HCT116 (cell line): ENCODE results near the gene DGKB. TPM values are rescaled to one million over a fixed set of nuclear protein-coding genes. Genes with fewer than 3 reads are reported as not detected.

Experiments
- ATAC-seq: fragments of 200-7000 bp; cut with Tn5 transposase; 2 replicates; pipeline ENCODE4 v1.9.1; 2020; ENCODE audit warnings: mild to moderate bottlenecking, moderate library complexity
- BruUV-seq: library from RNA; stranded (reverse); fragments of 400-500 nt; replicated peaks from 2 replicates; lab custom pipeline; 2021; lab: Mats Ljungman, UMichigan
- CTCF ChIA-PET: fragments of 300-600 bp; sonication (Branson Sonifier 250); formaldehyde crosslinking; loops from one replicate; lab custom pipeline; 2021; ENCODE audit warnings: antibody characterized with exemption; lab: Charles Lee
- POLR2A ChIA-PET: fragments of 300-600, 350-600 bp; sonication (Branson Sonifier 250); formaldehyde crosslinking; loops from one replicate; lab custom pipeline; 2021; ENCODE audit warnings: antibody characterized with exemption; lab: Charles Lee
- RAD21 ChIA-PET, 2 experiments: fragments of 300-600 bp; sonication (Branson Sonifier 250); formaldehyde crosslinking; loops; one replicate each; lab custom pipeline; 2023; ENCODE audit warnings: low total read pairs in 2 of 2; ENCODE audit not compliant: uncharacterized antibody in 2 of 2, unreplicated experiment in 2 of 2, low non-redundant PET in 1 of 2; lab: Charles Lee
- DNase-seq: peaks from one replicate; pipeline ENCODE4 v3.0.0-alpha.2; 2010; ENCODE audit warnings: low read depth, low spot score
- H2AFZ ChIP-seq: fragments of 200-600 bp; shearing (Covaris generic), sonication (generic); 2 replicates; pipeline ENCODE4 v1.6.1; 2017; ENCODE audit warnings: low read depth, mixed run types, mixed read lengths, antibody characterized with exemption, low read length; ENCODE audit not compliant: poor library complexity, severe bottlenecking
- H3K27ac ChIP-seq: 2 replicates; pipeline ENCODE4 v1.5.1; 2012; ENCODE audit warnings: low read depth, low read length
- H3K27me3 ChIP-seq: fragments of 200-600 bp; sonication (generic); 2 replicates; pipeline ENCODE4 v1.6.1; 2016; ENCODE audit warnings: mixed run types, low read length, mixed read lengths; ENCODE audit not compliant: insufficient read depth
- H3K36me3 ChIP-seq, 2 experiments: fragments of 200-500 bp in 1 of 2; fragments of 200-600 bp in 1 of 2; sonication (Bioruptor generic) in 1 of 2; sonication (generic) in 1 of 2; 2 replicates each; pipeline versions ENCODE4 v1.5.1 to v1.6.1; 2014 to 2016; ENCODE audit warnings: low read length in 2 of 2, inconsistent platforms in 1 of 2, mixed read lengths in 1 of 2, mixed run types in 1 of 2; ENCODE audit not compliant: insufficient read depth in 2 of 2, control insufficient read depth in 1 of 2
- H3K4me1 ChIP-seq, 2 experiments: fragments of 200-600 bp in 1 of 2; sonication (generic) in 1 of 2; 2 replicates each; pipeline versions ENCODE4 v1.5.1 to v1.6.1; 2012 to 2017; ENCODE audit warnings: low read length in 2 of 2, inconsistent platforms in 1 of 2, mild to moderate bottlenecking in 1 of 2, mixed read lengths in 1 of 2, mixed run types in 1 of 2, moderate library complexity in 1 of 2; ENCODE audit not compliant: insufficient read depth in 2 of 2, control insufficient read depth in 1 of 2
- H3K4me2 ChIP-seq: fragments of 200-600 bp; sonication (generic); 2 replicates; pipeline ENCODE4 v1.6.1; 2017; ENCODE audit warnings: mixed run types, low read length, mixed read lengths
- H3K4me3 ChIP-seq, 2 experiments: fragments of 200-600 bp in 1 of 2; sonication (generic) in 1 of 2; replicated peaks in 1 of 2; 2 replicates each; pipeline ENCODE4 v1.5.1; 2011 to 2016; ENCODE audit warnings: low read length in 2 of 2, control low read depth in 1 of 2, low read depth in 1 of 2, mild to moderate bottlenecking in 1 of 2, mixed read lengths in 1 of 2, mixed run types in 1 of 2
- H3K79me2 ChIP-seq: fragments of 200-600 bp; sonication (generic); 2 replicates; pipeline ENCODE4 v1.6.1; 2017; ENCODE audit warnings: mild to moderate bottlenecking, mixed run types, low read length, moderate library complexity, mixed read lengths; ENCODE audit not compliant: insufficient read depth
- H3K9ac ChIP-seq: fragments of 200-600 bp; sonication (generic); 2 replicates; pipeline ENCODE4 v1.6.1; 2016; ENCODE audit warnings: low read length, mixed read lengths
- H3K9me2 ChIP-seq: fragments of 200-600 bp; sonication (generic), shearing (Covaris generic); 2 replicates; pipeline ENCODE4 v1.6.1; 2017; ENCODE audit warnings: mixed run types, mild to moderate bottlenecking, moderate library complexity; ENCODE audit not compliant: insufficient read depth
- H3K9me3 ChIP-seq, 2 experiments: fragments of 200-500 bp in 1 of 2; fragments of 200-600 bp in 1 of 2; sonication (Bioruptor generic) in 1 of 2; sonication (generic) in 1 of 2; 2 replicates each; pipeline ENCODE4 v1.6.1; 2014 to 2017; ENCODE audit warnings: low read length in 2 of 2, mixed read lengths in 2 of 2, inconsistent platforms in 1 of 2, low read depth in 1 of 2, mild to moderate bottlenecking in 1 of 2, mixed run types in 1 of 2, moderate library complexity in 1 of 2; ENCODE audit not compliant: control insufficient read depth in 1 of 2, insufficient read depth in 1 of 2
- H4K20me1 ChIP-seq: fragments of 200-600 bp; sonication (generic), shearing (Covaris generic); 2 replicates; pipeline ENCODE4 v1.6.1; 2017; ENCODE audit warnings: mixed run types, mild to moderate bottlenecking, moderate library complexity; ENCODE audit not compliant: insufficient read depth
- CBX3 ChIP-seq: IDR thresholded peaks from 2 replicates; pipeline ENCODE4 v1.6.1; 2012; ENCODE audit warnings: low read depth
- EZH2 ChIP-seq: fragments of 200-600 bp; sonication (generic); IDR thresholded peaks from 2 replicates; pipeline ENCODE4 v1.6.1; 2017; ENCODE audit warnings: antibody characterized with exemption, mixed run types
- EZH2phosphoT487 ChIP-seq: fragments of 200-600 bp; IDR thresholded peaks from 2 replicates; pipeline ENCODE4 v1.6.1; 2018; ENCODE audit warnings: antibody characterized with exemption, borderline replicate concordance
- POLR2AphosphoS5 ChIP-seq: IDR thresholded peaks from 2 replicates; pipeline ENCODE4 v1.6.1; 2011; ENCODE audit warnings: mild to moderate bottlenecking, low read depth, low read length, moderate library complexity
- RAD21 ChIP-seq: IDR thresholded peaks from 2 replicates; pipeline ENCODE4 v1.6.1; 2012; ENCODE audit warnings: low read depth, mild to moderate bottlenecking
- intact Hi-C: fragments of 100-400 bp; cut with micrococcal nuclease; formaldehyde crosslinking; loops from 2 replicates; pipeline ENCODE4 v1.10.0; 2022
- total RNA-seq: library from RNA; stranded (reverse); gene quantifications from one replicate; pipeline ENCODE4 v1.2.1, GENCODE V29; 2021; ENCODE audit not compliant: unreplicated experiment
- TF ChIP-seq, protein P1 (sequence below), 3 experiments: fragments of 200-600 bp in 1 of 3; sonication (generic) in 1 of 3; IDR thresholded peaks in 2 of 3; conservative IDR thresholded peaks in 1 of 3; 2 replicates each; pipeline ENCODE4 v1.5.1; 2012 to 2017; ENCODE audit warnings: low read depth in 2 of 3, low read length in 2 of 3, antibody characterized with exemption in 1 of 3, borderline replicate concordance in 1 of 3, control low read depth in 1 of 3, mild to moderate bottlenecking in 1 of 3, mixed read lengths in 1 of 3, mixed run types in 1 of 3, moderate library complexity in 1 of 3; ENCODE audit not compliant: insufficient read depth in 1 of 3

DGKB gene
- total RNA-seq, 1 experiment from 2014 or later = 0.05 TPM

DNA sequence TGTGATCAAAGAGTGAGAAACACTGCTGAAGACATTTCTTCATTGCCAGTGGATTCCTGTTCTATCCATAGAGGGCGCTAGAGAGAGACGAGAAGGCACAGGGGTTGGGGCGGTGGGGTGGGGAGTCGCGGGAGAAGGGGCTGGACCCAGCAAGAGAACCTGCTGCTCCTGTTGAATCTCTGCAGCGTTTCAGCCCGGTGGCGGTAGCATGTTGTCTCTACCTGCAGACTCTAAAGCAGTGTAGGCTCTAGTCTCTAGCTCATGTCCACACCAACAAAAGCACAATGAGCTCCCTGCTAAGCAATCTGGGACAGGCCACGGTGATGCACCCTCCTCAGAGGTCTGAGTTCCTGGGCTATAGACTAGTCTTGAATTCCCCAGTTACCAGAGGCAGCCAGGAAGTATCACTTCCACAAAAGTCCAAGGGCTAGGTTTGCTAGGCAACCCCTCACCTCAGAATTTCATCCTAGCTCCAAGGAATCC is 167.7 kb downstream of the DGKB start:
- no peaks in the 10 kb centered on the region for H3K9me2 ChIP-seq
- ATAC-seq (peak; percentile 46; the same call in 1 of the 2 replicates), DNase-seq (no peak)
- H2AFZ ChIP-seq = peak overlapping the region; percentile 45
- RAD21 ChIA-PET = no interaction called here
- POLR2A ChIA-PET = no interaction called here
- H3K36me3 ChIP-seq = no peaks in the 10 kb centered on the region
- TF ChIP-seq RAD21 = no peak
- no peak for TF ChIP-seq CBX3
- TF ChIP-seq EZH2 = no peak
- TF ChIP-seq, protein P1, sequence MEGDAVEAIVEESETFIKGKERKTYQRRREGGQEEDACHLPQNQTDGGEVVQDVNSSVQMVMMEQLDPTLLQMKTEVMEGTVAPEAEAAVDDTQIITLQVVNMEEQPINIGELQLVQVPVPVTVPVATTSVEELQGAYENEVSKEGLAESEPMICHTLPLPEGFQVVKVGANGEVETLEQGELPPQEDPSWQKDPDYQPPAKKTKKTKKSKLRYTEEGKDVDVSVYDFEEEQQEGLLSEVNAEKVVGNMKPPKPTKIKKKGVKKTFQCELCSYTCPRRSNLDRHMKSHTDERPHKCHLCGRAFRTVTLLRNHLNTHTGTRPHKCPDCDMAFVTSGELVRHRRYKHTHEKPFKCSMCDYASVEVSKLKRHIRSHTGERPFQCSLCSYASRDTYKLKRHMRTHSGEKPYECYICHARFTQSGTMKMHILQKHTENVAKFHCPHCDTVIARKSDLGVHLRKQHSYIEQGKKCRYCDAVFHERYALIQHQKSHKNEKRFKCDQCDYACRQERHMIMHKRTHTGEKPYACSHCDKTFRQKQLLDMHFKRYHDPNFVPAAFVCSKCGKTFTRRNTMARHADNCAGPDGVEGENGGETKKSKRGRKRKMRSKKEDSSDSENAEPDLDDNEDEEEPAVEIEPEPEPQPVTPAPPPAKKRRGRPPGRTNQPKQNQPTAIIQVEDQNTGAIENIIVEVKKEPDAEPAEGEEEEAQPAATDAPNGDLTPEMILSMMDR (IDR thresholded peaks at IDR 0.05 in 2 of 3, conservative IDR thresholded peaks at IDR 0.05 in 1 of 3; ENCODE audit: borderline replicate concordance in 1 of 3, insufficient read depth in 1 of 3, low read depth in 2 of 3, low read length in 2 of 3) = peak in 2 of 3 experiments; percentile 24 to 48; a peak in 3 of 6 replicates
- BruUV-seq = no TSS peak
- no peaks in the 10 kb centered on the region for H4K20me1 ChIP-seq
- no peaks in the 10 kb centered on the region for H3K79me2 ChIP-seq
- H3K4me2 ChIP-seq = no peak overlapping the region
- H3K4me1 ChIP-seq = no peaks in the 10 kb centered on the region
- intact Hi-C loops = no loop called here
- H3K27me3 ChIP-seq = no peaks in the 10 kb centered on the region
- CTCF ChIA-PET = interaction anchor here (0.8 to 1.7 kb wide), 6 partner anchors 10 to 290 kb away, joined by 4 to 7 read pairs (median 4); no protein-coding TSS in a partner anchor
- H3K4me3 ChIP-seq = no peak overlapping the region
- peaks cover 0 to 4% of the 10 kb centered on the region in 2 experiments; a peak in 2 of 4 replicates for H3K9me3 ChIP-seq
- H3K9ac ChIP-seq = no peak overlapping the region
- H3K27ac ChIP-seq = no peak overlapping the region

DNA sequence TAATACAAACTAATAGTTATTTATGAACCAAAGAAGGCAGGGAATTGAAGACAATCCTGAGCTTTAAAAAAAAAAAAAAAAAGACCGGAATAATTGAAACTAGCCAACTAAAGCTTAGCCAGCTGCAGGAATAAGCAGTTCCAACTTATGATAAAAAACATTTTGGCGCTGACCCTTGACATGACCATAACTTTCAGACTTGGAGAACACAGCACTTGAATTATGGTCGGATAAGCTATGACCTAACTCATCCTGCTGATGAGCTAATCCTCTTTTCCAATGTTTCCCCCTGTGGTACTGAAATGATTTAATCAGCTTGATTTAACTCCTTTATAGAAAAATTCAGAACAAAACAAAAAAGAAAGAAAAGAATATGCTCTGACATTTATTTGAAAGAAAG is 181.8 kb downstream of the DGKB start:
- Histone ChIP-seq H3K9me3 (no peaks in the 10 kb centered on the region), H3K9ac (no peak overlapping the region), H3K4me3 (no peak overlapping the region), H2AFZ (no peak overlapping the region), H3K27ac (no peak overlapping the region), H3K4me1 (no peaks in the 10 kb centered on the region), H3K9me2 (no peaks in the 10 kb centered on the region), H3K79me2 (no peaks in the 10 kb centered on the region), H4K20me1 (no peaks in the 10 kb centered on the region)
- BruUV-seq = no TSS peak
- no peak for ATAC-seq
- RAD21 ChIA-PET = interaction anchor here in 1 of 2 experiments (0.7 to 0.9 kb wide), 2 partner anchors 203 to 296 kb away, joined by 3 read pairs; no protein-coding TSS in a partner anchor
- CTCF ChIA-PET = interaction anchor here (1.3 to 3.1 kb wide), 2 partner anchors 15 to 295 kb away, joined by 4 to 13 read pairs; no protein-coding TSS in a partner anchor
- POLR2A ChIA-PET = interaction anchor here (0.7 kb wide), 1 partner anchor 210 kb away, joined by 3 read pairs; no protein-coding TSS in a partner anchor
- no peak for TF ChIP-seq RAD21
- no peak for TF ChIP-seq POLR2AphosphoS5
- no peak for TF ChIP-seq EZH2phosphoT487
- TF ChIP-seq, all 23 proteins: peak for 0
- intact Hi-C loops = no loop called here
- Histone ChIP-seq H3K36me3 (no peaks in the 10 kb centered on the region), H3K27me3 (no peaks in the 10 kb centered on the region), H3K4me2 (no peak overlapping the region)
- DNase-seq = no peak
